ENCODE results near the gene OR2AJ1.

The OR2AJ1 gene, protein sequence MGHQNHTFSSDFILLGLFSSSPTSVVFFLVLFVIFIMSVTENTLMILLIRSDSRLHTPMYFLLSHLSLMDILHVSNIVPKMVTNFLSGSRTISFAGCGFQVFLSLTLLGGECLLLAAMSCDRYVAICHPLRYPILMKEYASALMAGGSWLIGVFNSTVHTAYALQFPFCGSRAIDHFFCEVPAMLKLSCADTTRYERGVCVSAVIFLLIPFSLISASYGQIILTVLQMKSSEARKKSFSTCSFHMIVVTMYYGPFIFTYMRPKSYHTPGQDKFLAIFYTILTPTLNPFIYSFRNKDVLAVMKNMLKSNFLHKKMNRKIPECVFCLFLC

DNA sequence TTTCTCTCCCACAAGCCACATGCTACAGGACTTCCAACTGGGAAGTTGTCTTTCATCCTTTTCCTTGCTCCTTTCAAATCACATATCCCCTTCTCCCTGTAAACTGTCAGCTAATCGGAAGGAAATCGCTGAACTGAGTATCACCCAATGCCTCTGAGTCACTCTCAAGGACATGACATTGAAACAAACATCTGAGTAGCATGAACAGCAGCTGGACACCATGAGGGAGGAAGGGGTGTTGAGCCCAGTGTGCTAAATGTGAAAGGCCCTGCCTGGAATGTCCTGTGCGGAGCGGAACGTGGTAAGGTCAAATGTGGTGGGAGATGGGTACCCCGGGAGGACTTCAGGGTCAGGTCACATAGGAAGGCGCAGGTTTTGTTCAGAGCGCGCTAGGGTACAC lies at the start of gene OR2AJ1:
Gene OR2AJ1, plus strand, starts transcription at position 22 of the 400 bp plus-strand sequence. CDS start 8,880 bp downstream, outside the sequence.
- DNase-seq: no peak

DNA sequence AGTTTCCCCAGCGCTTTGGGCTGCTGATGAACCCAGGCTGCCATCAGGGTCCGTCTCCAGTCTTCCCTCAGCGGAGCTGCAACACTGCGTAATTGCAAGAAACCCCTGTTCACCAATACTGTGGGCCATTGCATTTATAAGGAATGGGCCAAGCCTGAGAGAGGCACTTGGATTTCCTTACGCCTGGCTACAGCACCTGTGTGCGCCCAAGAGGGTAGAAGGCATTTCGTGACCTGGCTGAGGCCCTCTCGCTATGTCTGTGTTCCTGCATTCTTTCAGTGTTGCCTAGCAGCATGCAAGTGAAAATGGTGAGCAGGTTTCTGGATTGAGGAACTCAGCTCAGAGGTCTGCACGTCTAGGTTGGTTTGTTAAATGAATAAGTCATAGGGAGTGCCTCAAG lies 41.3 kb upstream of the OR2AJ1 start:
- DNase-seq: no peak

DNA sequence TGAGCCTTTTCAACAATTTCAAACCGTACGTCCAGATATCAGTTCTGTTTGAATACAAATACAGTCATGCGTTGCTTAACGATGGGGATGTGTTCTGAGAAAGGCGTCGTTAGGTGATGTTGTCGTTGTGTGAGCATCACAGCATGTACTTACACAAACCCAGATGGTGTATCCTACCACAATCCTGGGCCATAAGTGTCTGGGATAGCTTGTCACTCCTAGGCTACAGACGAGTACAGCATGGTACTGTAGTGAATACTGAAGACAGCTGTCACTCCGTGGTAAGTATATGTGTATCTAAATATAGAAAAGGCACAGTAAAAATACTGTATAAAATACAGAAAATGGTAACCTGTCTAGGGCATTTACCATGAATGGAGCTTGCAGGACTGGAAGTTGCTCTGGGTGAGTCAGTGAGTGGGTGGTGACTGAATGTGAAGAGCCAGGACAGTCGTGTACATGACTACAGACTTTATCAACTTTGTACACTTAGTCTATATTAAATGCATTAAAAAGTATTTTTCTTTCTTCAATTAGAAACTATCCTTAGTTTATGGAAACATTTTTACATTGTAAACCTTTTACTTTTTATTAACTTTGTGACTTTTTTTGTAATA lies 39.8 kb upstream of the OR2AJ1 start:
- DNase-seq: no peak

DNA sequence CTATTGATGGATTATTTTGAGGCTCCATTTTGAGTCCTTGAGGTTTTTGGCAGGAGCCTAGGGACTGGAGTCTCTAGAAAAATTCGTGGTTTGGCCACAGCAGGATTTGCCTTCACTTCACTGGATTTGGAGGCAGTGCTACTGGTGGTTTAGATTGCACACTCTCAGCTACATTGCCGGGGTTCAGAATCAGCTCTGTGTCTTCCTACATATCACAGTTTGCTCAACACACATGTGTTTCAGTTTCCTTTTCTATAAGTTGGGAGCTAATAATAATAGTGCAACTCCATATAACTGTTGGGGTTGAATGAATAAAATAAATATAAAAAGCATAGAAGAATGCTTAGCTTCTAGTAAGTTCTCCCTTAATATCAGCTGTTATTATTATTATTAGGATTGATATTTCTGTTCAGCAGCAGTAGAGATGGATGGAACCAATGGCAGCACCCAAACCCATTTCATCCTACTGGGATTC lies 29.5 kb upstream of the OR2AJ1 start, which contains the start of gene OR2W3:
Gene OR2W3, plus strand, starts transcription at position 425 of the 475 bp plus-strand sequence. Its CDS starts 0 bp downstream, at position 425.
- no peak for DNase-seq

DNA sequence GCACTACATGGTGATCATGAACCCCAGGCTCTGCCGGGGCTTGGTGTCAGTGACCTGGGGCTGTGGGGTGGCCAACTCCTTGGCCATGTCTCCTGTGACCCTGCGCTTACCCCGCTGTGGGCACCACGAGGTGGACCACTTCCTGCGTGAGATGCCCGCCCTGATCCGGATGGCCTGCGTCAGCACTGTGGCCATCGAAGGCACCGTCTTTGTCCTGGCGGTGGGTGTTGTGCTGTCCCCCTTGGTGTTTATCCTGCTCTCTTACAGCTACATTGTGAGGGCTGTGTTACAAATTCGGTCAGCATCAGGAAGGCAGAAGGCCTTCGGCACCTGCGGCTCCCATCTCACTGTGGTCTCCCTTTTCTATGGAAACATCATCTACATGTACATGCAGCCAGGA lies 28.7 kb upstream of the OR2AJ1 start:
- no peak for DNase-seq

DNA sequence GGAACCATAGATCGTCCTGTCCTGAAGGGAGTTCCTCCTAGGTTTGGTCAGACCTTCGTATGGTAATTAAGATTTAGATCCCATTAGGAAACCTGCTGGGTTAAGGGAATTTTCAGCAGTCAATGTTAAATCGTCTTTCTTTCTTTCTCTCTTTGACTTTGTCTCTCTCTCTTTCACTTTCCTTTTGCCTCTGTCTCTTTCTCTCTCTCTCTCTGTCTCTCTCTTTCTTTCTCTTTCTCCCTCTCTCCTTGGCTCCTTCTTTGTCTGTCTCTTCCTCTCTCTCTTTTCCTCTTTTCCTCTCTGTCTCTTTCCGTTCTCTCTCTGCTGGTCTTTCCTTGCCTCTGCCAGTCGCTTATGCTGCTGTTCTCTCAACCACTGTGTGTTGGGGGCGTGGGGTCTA lies 20.6 kb upstream of the OR2AJ1 start:
- DNase-seq: no peak

DNA sequence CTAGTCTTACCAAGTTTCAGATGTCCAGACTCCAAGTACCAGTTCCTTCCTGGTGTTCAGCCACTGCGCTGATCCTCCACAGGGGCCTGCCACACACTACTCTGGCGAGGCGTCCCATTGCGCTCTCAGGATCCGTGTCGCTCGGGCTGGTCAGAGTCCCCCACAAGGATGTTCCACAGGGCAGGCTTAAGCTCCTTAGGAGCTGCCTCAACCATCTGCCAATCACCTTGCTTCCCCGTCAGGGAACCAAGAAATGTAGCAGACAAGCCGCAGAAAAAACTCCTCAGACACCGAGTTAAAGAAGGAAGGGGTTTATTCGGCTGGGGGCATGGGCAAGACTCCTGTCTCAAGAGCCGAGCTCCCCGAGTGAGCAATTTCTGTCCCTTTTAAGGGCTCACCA lies 19.5 kb upstream of the OR2AJ1 start:
- no peak for DNase-seq

DNA sequence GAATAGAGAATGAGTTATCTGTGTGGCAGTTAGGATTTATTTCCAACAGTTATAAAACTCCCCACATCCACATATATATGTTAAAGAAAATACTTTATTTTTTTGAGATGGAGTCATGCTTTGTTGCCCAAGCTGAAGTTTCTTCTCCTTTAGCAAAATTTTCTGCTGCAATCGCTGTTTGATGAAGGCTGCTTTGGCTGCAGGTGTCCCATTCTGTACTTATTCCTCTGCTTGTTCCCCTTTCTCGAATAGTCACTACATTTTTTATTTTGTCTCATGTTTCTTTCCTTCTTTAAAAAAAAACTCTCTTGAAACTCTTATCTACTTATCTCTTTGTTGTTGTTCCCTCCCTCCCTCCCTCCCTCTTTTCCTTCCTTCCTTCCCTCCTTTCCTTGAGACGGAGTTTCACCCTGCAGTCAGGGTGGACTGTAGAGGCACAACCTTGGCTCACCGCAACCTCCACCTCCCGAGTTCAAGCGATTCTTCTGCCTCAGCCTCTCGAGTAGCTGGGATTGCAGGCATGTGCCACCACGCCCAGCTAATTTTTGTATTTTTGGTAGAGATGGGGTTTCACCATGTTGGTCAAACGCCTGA lies 18.7 kb upstream of the OR2AJ1 start:
- no peak for DNase-seq

DNA sequence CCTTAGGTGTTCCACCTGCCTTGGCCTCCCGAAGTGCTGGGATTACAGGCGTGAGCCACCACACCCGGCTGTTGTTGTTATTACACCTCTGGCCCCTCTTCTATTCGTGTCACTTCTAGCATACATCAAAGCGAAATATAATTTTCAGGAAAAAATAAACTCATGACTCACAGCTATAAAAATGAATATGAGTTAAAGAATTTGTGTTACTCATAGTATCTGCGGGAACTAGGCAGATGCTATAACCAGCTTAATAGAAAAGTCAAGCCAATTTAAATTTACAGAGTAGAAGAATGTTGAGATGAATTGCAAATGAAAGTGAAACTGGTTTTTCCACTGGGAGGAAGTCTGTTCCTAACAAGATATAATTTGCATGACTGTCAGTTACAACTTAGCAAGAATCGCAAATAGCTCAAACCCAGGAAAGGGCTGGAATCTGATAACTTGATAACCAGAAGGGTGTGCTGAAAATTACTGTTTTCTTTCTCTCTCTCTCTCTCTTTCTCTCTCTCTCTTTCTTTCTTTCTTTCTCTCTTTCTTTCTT lies 18.1 kb upstream of the OR2AJ1 start:
- peak; percentile 78 for DNase-seq

DNA sequence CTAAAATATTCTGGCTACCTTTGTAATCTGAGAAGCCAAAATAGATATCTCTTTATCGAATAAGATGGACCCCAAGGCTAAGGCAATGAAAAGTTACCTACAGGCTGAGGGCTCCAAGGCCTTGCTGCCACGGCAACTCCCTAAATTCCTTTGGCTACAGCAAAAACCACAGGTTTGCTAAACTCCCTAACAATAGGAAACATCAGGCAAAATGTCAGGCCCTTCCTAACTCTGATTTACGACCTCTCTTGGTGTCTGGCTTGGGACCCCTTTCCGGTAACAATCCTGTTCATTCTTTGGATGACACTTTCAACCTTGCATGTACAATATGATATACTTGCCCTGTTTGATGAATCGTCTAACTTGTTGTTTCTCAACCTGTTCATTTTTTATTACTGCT lies 15.9 kb upstream of the OR2AJ1 start:
- DNase-seq: no peak

DNA sequence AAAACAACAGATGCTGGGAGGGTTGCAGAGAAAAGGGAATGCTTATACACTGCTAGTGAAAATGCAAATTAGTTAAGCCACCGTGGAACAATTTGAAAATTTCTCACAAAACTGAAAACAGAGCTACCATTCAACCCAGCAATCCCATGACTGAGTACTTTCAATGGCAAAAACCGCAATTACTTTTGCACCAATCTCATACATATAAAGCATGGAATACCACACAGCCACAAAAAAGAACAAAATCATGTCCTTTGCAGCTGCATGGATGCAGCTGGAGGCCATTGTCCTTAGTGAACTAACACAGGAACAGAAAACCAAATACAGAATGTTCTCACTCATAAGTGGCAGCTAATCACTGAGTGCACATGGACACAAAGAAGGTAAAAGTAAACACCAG lies 10.9 kb upstream of the OR2AJ1 start:
- no peak for DNase-seq

DNA sequence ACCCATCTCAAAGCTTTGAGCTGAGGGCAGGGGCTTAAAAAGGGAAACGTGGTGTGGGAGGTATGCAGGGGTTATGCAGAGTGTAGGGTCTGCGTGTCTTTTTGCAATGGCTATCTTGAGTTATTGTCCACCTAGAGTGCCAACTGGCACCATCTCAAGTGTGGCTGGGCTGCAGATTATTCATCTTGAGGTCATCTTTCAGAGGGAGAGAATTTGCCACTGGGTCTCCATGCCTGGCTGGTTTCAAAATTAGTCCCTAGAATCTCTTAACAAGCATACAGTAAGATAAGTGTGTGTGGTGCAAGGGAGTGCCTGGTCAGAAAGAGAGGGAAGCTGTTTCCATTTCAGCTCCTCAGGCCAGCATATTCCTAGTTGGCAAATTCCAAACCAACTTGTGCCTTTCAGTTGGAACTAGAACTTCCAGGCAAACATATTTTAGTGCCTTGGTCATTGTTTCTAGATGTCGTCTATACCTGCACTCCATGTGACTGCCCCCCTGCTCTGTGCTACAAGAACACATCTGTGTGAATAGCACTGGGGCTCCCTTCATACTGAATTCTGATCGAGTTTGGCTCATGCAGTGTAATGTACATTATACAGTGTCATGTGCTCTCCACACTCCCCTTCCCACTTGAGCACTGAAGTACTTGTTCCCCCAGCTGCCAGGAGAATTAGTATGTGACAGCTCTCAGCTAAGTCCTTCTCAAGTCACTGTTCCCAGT lies 9.6 kb upstream of the OR2AJ1 start:
- DNase-seq: no peak

DNA sequence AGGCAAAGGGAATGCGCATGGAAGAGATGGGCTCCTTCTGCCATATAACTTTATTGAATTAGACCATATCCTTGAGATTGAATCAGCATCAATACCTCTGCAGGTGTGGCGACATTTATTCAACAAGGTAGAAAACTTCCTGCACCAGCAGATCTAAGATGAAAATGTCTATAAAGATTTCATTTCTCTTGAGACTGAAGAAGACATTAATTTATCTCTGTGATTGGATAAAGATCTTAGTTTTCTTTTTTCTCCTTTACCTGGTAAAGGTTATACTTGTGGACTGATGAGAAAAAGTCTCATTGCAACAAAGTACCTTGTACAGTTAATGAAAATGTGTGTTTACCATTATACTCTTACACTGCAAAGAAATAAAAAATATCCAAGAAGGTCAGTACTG lies 4.7 kb upstream of the OR2AJ1 start, which contains the start of gene OR2T8:
Gene OR2T8, plus strand, starts transcription at position 301 of the 400 bp plus-strand sequence. CDS start 766 bp downstream, outside the sequence.
- no peak for DNase-seq

DNA sequence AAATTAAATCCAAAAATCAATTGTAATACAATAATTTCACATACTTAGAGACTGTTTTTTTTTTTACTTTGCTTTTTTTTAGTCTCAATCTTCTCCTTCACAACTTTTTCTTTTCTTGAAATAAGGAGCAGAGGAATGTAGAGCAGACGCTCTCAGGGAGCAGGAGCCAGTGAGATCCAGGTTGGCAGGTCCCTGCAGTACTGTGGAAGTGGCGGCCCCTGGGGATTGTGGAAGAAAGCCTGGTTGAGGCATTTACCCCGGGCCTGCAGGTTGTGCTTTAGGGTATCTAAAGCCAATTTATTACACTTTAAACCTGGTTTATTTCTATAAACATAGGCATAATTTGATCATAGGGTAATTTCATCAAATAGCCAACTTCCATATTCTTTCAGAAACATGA lies 748 bp upstream of the OR2AJ1 start:
- no peak for DNase-seq

DNA sequence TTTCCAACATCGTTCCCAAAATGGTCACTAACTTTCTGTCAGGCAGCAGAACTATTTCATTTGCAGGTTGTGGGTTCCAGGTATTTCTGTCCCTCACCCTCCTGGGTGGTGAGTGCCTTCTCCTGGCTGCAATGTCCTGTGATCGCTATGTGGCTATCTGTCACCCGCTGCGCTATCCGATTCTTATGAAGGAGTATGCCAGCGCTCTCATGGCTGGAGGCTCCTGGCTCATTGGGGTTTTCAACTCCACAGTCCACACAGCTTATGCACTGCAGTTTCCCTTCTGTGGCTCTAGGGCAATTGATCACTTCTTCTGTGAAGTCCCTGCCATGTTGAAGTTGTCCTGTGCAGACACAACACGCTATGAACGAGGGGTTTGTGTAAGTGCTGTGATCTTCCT lies 9.3 kb downstream of the OR2AJ1 start:
- no peak for DNase-seq

DNA sequence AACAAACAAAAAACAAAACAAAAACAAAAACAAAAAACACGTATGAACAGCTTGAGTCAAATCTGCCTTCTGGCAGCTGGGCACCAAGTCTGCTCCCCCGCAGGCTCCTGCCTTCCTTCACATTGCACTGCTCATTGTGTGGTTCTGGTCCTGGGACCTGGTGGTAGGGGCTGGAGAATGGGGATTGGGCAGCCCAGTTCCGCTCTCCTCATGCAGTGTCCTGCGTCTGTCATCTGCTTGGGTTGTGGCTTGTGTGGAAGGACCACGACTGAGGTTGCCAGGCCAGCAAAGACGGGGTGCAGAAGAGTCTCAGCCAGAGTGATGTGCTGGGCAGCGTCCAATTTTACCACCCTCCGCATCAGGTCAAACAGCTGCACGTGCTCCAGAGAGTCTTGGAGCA lies 11.1 kb downstream of the OR2AJ1 start:
- DNase-seq: no peak

DNA sequence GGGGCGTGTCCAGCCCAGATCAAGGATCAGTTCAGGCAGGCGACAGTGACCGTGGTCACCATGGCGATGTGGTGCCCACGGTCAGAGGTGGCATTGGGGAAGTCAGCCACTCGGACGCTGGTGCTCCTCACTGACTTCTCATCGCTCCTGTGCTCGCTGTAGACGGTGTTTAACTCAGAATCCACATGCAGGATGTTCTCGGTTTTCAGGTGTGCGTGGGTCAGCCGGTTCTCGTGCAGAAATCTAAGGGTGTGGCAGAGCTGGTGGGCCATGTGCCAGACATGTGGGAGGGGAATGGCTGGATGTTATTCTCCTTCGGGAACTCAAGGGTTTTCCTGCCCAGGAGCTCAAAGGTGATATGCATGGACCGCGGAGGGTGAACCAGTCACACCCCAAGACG lies 11.7 kb downstream of the OR2AJ1 start:
- no peak for DNase-seq

DNA sequence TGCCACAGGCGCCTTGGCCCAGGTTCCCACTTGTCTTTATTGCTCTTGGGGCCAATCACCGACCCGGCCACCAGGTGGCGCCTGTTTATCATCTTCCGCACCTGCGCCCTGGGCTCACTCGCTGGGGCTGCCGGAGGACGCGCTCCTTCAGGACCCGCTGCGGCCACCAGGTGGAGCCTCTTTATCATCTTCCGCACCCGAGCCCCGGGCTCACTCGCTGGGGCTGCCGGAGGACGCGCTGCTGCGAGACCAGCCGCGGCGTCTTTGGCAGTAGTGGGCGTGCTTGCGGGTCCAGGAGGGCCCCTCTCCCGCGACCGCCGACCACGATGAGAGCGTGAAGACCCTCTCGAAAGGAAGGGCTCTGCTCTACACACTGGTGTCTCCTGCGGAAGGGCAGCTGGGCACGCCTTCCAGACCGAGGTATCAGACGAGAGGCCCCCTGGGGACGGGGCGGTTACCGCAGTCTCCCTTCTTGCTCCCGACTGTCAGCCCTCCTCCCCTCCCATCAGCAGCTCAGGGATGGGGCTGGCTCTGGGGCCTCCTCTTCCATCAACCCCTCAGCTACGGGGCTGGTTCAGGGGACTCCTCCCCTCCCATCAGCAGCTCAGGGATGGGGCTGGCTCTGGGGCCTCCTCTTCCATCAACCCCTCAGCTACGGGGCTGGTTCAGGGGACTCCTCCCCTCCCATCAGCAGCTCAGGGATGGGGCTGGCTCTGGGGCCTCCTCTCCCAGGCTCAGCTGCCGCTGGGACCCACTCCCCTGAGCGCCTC lies 12.5 kb downstream of the OR2AJ1 start:
- DNase-seq: peak; percentile 44

DNA sequence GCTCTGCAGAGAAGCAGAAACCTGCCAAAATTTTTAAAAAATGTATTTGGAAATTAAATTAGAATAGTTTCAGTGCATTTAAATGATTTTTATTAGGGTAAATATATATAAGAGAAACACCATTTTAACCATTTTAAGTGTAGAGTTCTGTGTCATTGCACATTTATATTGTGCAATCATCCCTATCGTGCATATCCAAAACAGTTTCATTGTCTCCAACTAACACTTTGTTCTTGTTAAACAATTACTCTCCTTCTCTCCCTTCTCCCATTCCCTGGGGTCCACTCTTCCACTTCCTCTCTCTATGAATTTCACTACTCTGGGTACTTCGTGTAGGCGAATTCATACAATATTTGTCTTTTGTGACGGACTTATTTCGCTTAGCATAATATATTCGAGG lies 17.9 kb downstream of the OR2AJ1 start:
- no peak for DNase-seq

DNA sequence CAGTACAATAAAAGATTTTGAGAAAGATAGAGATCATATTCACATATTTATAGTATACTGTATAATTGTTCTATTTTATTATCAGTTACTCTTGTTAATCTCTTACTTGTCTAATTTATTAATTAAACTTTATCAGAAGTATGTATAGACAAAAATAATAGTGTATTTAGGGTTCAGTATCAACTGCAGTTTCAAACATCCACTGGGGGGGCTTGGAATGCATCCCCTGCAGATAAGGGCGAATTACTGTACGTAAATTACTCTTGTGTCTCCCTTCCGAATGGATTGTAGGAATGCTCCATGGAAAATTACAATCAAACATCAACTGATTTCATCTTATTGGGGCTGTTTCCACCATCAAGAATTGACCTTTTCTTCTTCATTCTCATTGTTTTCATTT lies 23.9 kb downstream of the OR2AJ1 start, which contains the start of gene OR2L8:
Gene OR2L8, plus strand, starts transcription at position 301 of the 400 bp plus-strand sequence. Its CDS starts 0 bp downstream, at position 301.
- no peak for DNase-seq

DNA sequence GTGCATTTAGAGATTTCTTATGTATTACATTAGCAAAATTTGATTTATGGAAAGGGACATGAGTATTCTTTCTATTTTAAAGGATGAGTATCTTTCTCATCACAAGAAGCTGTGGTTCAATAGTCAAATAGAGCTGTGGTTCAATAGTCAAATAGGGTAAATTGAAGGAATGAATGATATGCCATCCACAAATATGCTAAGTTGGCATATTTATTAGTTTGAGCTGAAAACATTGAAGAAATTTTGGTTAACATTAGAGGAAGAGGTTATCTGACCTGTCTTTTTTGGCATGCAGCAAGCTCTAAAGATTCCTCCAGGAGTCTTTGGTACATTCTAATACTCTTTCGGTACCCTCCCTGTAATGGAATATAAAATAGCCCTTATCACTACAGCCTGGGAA lies 28.7 kb downstream of the OR2AJ1 start:
- DNase-seq: no peak

DNA sequence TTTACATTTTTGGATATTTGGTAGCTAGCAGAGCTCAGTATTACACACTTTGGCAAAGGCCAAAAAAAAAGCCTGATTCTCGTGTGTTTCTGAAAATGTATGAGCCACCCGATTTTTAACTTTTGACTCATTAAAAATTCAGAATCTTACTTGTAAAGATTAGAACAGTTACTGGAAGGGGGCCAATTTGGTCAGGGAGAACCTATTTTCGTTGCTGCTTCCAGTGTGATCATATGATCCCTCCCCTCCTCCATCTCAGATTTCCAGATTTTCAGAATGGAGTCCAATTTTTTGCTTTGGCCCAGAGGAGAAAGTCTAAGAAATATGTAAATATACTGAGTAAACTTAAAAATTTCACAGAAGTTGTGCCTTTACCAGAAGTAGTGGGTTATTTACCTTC lies 37.1 kb downstream of the OR2AJ1 start:
- DNase-seq: no peak
